HepG2 (cell line): ENCODE data around the gene ZMIZ1. TPM values are rescaled to one million over a fixed set of nuclear protein-coding genes. Genes with fewer than 3 reads are reported as not detected.

Experiments used
- CREM ChIP-seq, 2 experiments: sonication (generic) in 1 of 2; formaldehyde crosslinking in 1 of 2; IDR thresholded peaks; 2 replicates each; pipeline versions ENCODE4 v1.4.0 to v1.6.1; 2016 to 2020; ENCODE audit warnings: antibody characterized with exemption in 1 of 2, mild to moderate bottlenecking in 1 of 2, missing genetic modification reagents in 1 of 2
- HOXD1 ChIP-seq: sonication (generic); formaldehyde crosslinking; IDR thresholded peaks from 2 replicates; pipeline ENCODE4 v1.5.0; 2020; ENCODE audit warnings: missing genetic modification reagents
- KDM1A ChIP-seq: IDR thresholded peaks from 2 replicates; pipeline ENCODE4 v1.6.1; 2016; ENCODE audit warnings: missing compliant biosample characterization
- KDM5B ChIP-seq: sonication (generic); formaldehyde crosslinking; IDR thresholded peaks from 2 replicates; pipeline ENCODE4 v1.4.0; 2020; ENCODE audit warnings: missing genetic modification reagents, mild to moderate bottlenecking, borderline replicate concordance
- RAD21 ChIP-seq: fragments of 450-650 bp; formaldehyde crosslinking; IDR thresholded peaks from 2 replicates; pipeline ENCODE4 v1.5.0; 2020; ENCODE audit warnings: mild to moderate bottlenecking
- RELA ChIP-seq: sonication (generic); formaldehyde crosslinking; IDR thresholded peaks from 2 replicates; pipeline ENCODE4 v1.4.0; 2020; ENCODE audit warnings: missing genetic modification reagents
- ZFP82 ChIP-seq: sonication (generic); formaldehyde crosslinking; IDR thresholded peaks from 2 replicates; pipeline ENCODE4 v1.5.1; 2020; ENCODE audit warnings: mild to moderate bottlenecking, missing genetic modification reagents, borderline replicate concordance
- ZHX1 ChIP-seq: sonication (generic); formaldehyde crosslinking; IDR thresholded peaks from 2 replicates; pipeline ENCODE4 v1.8.1; 2022; ENCODE audit warnings: low read depth, mild to moderate bottlenecking, missing genetic modification reagents
- ZNF142 ChIP-seq: sonication (generic); formaldehyde crosslinking; IDR thresholded peaks from 2 replicates; pipeline ENCODE4 v1.4.0; 2020; ENCODE audit warnings: missing genetic modification reagents
- ZNF280D ChIP-seq: sonication (generic); formaldehyde crosslinking; IDR thresholded peaks from 2 replicates; pipeline ENCODE4 v1.5.1; 2020; ENCODE audit warnings: mild to moderate bottlenecking, missing genetic modification reagents
- ZNF710 ChIP-seq: sonication (generic); formaldehyde crosslinking; IDR thresholded peaks from 2 replicates; pipeline ENCODE4 v1.5.0; 2020; ENCODE audit warnings: mild to moderate bottlenecking, missing genetic modification reagents, borderline replicate concordance
- ZNF746 ChIP-seq: sonication (generic); formaldehyde crosslinking; IDR thresholded peaks from 2 replicates; pipeline ENCODE4 v1.8.0; 2022; ENCODE audit warnings: mild to moderate bottlenecking, missing genetic modification reagents
- ZNF839 ChIP-seq: sonication (generic); formaldehyde crosslinking; IDR thresholded peaks from 2 replicates; pipeline ENCODE4 v1.4.0; 2020; ENCODE audit warnings: missing genetic modification reagents, mild to moderate bottlenecking, borderline replicate concordance
- polyA plus RNA-seq, 8 experiments: library from polyadenylated mRNA; depleted of rRNA in 3 of 8; stranded (reverse) in 7 of 8; unstranded in 1 of 8; fragments of >200 nt; fragmentation: Illumina TruSeq in 4 of 8; extraction: Trizol in 4 of 8; gene quantifications; 2 replicates each; pipeline versions ENCODE4 v1.2.1 to v1.2.3, GENCODE V29; 2011 to 2016; ENCODE audit warnings: low read depth in 4 of 8, missing spikeins in 1 of 8, mixed read lengths in 1 of 8; ENCODE audit not compliant: insufficient read depth in 1 of 8
- total RNA-seq, 5 experiments: library from RNA; depleted of rRNA; stranded (reverse); fragments of >200 nt; fragmentation: Illumina TruSeq; extraction: Trizol; gene quantifications; 2 replicates each; pipeline ENCODE4 v1.2.3, GENCODE V29; 2016; ENCODE audit warnings: low read depth in 1 of 5

Gene ZMIZ1
- total and polyA plus RNA-seq, 2 of the 13 experiments (the other 11 are each of a cell fraction or from before 2014, with no cell fraction given) = 5.3 to 10.2 TPM

GRCh38 chr10:79028056-79028430 is 40.7 kb upstream of the ZMIZ1 start (continued):
- TF ChIP-seq RAD21 (CRISPR knock-in tag) (no peak), ZNF280D (CRISPR knock-in tag) (no peak), ZHX1 (CRISPR knock-in tag) (no peak), CREM (IDR thresholded peaks at IDR 0.05) (no peak), CREM (CRISPR knock-in tag; IDR thresholded peaks at IDR 0.05) (no peak), RELA (CRISPR knock-in tag) (no peak), KDM5B (no peak), ZNF142 (no peak), ZNF710 (CRISPR knock-in tag) (no peak), KDM1A (no peak), ZNF839 (CRISPR knock-in tag) (no peak), HOXD1 (CRISPR knock-in tag) (no peak), ZFP82 (CRISPR knock-in tag) (no peak), ZNF746 (CRISPR knock-in tag) (no peak)
